Mucosa of descending colon (tissue), 3 donors: ENCODE data around the gene KRTAP23-1. TPM values are rescaled to one million over a fixed set of nuclear protein-coding genes. Genes with fewer than 3 reads are reported as not detected.

Experiments
- ATAC-seq: fragments of 200-7000 bp; cut with Tn5 transposase; one replicate; pipeline ENCODE4 v1.9.1; 2020; ENCODE audit warnings: mild to moderate bottlenecking, moderate library complexity
- DNase-seq, 3 donors: peaks; one replicate each; pipeline ENCODE4 v3.0.0-alpha.2; 2020
- H3K36me3 ChIP-seq: fragments of 200-600 bp; one replicate; pipeline ENCODE4 v1.8.0; 2021; ENCODE audit warnings: low read depth, mild to moderate bottlenecking
- H3K4me1 ChIP-seq: fragments of 200-600 bp; one replicate; pipeline ENCODE4 v1.8.0; 2021; ENCODE audit warnings: low read depth, mild to moderate bottlenecking
- H3K4me3 ChIP-seq: fragments of 200-600 bp; one replicate; pipeline ENCODE4 v1.8.0; 2021; ENCODE audit warnings: mild to moderate bottlenecking
- H3K9me3 ChIP-seq: fragments of 200-600 bp; one replicate; pipeline ENCODE4 v1.8.0; 2021; ENCODE audit warnings: mild to moderate bottlenecking
- intact Hi-C, 2 donors: fragments of 100-400 bp; cut with DNase I in 1 of 2; cut with micrococcal nuclease in 1 of 2; formaldehyde crosslinking; loops; one replicate each; pipeline versions ENCODE4 v1.11.0 to v1.11.1; 2022; cut with DNase I, micrococcal nuclease
- total RNA-seq, 3 donors: library from RNA; stranded (reverse); fragmentation: NEBNext Ultra II Directional in 2 of 3; extraction: Animal tissue kit (Norgen Biotek cat#: 25700) in 2 of 3; gene quantifications; one replicate each; pipeline versions ENCODE4 v1.2.1 to v1.2.4, GENCODE V29; 2021 to 2023
- TF ChIP-seq, protein P1 (sequence below): fragments of 200-600 bp; IDR thresholded peaks from one replicate; pipeline ENCODE4 v1.8.0; 2022; ENCODE audit warnings: antibody characterized with exemption, mild to moderate bottlenecking
- donor health status: DM: no; HTN: no; CAD: no; lungs with moderate emphysema.
- donor health status: DM: no; HTN: no; CAD: no.
- donor health status: DM: no; HTN: yes; CAD: no.

The KRTAP23-1 gene
- total RNA-seq, 3 donors from 2014 or later, result not detected

DNA sequence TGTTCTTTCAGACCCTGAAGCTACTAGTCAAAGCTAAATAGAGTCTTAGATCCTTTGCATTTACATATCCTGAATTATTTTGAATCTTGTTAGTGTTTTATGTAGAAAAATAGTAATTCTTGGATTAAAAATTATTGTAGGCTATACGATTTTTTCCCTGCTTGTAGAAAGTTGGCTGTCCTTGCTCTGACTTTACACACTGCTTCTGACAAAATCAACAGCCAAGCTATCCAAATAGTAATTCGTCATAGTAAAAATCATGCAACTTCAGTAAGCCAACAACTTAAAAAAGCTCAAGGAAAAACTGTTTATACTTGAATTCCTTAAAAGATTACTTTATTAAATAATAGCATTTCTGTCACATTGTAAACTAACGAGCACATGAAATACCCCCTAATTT, 7.5 kb upstream of the KRTAP23-1 start:
- DNase-seq, result no peak
- Histone ChIP-seq H3K9me3 (no peaks in the 10 kb centered on the region), H3K4me1 (no peaks in the 10 kb centered on the region), H3K36me3 (no peaks in the 10 kb centered on the region), H3K4me3 (no peak overlapping the region)
- no peak for ATAC-seq
- TF ChIP-seq, protein P1, sequence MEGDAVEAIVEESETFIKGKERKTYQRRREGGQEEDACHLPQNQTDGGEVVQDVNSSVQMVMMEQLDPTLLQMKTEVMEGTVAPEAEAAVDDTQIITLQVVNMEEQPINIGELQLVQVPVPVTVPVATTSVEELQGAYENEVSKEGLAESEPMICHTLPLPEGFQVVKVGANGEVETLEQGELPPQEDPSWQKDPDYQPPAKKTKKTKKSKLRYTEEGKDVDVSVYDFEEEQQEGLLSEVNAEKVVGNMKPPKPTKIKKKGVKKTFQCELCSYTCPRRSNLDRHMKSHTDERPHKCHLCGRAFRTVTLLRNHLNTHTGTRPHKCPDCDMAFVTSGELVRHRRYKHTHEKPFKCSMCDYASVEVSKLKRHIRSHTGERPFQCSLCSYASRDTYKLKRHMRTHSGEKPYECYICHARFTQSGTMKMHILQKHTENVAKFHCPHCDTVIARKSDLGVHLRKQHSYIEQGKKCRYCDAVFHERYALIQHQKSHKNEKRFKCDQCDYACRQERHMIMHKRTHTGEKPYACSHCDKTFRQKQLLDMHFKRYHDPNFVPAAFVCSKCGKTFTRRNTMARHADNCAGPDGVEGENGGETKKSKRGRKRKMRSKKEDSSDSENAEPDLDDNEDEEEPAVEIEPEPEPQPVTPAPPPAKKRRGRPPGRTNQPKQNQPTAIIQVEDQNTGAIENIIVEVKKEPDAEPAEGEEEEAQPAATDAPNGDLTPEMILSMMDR, result no peak
- intact Hi-C loops, result no loop called here

- no peaks in the 10 kb centered on the region for H3K9me3 ChIP-seq
- H3K36me3 ChIP-seq, result no peaks in the 10 kb centered on the region
- intact Hi-C loops, result no loop called here
- TF ChIP-seq, protein P1, result no peak
- ATAC-seq (no peak), DNase-seq (no peak)
- H3K4me1 ChIP-seq, result no peaks in the 10 kb centered on the region
- no peak overlapping the region for H3K4me3 ChIP-seq
These were observed 6.1 kb upstream of the KRTAP23-1 start for GRCh38 chr21:30354308-30355005.

- H3K4me1 ChIP-seq, result no peaks in the 10 kb centered on the region
- TF ChIP-seq, protein P1, result no peak
- no peak overlapping the region for H3K4me3 ChIP-seq
- no peak for ATAC-seq
- intact Hi-C loops, result no loop called here
- no peaks in the 10 kb centered on the region for H3K36me3 ChIP-seq
- H3K9me3 ChIP-seq, result no peaks in the 10 kb centered on the region
- DNase-seq, result no peak
These were observed 3.1 kb upstream of the KRTAP23-1 start for GRCh38 chr21:30351534-30351933.

- Histone ChIP-seq H3K4me1 (no peaks in the 10 kb centered on the region), H3K9me3 (no peaks in the 10 kb centered on the region), H3K36me3 (no peaks in the 10 kb centered on the region), H3K4me3 (no peak overlapping the region)
- ATAC-seq (no peak), DNase-seq (no peak)
- intact Hi-C loops, result no loop called here
- TF ChIP-seq, protein P1, result no peak
These were observed 1.2 kb upstream of the KRTAP23-1 start for GRCh38 chr21:30349572-30349971.

GRCh38 chr21:30345014-30345413, 3.4 kb downstream of the KRTAP23-1 start:
- intact Hi-C loops, result no loop called here
- Histone ChIP-seq H3K36me3 (no peaks in the 10 kb centered on the region), H3K4me3 (no peak overlapping the region), H3K4me1 (no peaks in the 10 kb centered on the region), H3K9me3 (no peaks in the 10 kb centered on the region)
- DNase-seq (no peak), ATAC-seq (no peak)
- TF ChIP-seq, protein P1, result no peak
